Epithelial cell of prostate (primary cell): ENCODE measurements around the gene LRFN3.
A peak's percentile ranks its signal among the peaks of the same experiment; 100 is the strongest.
"Not testable (repeated sequence)": the region's sequence is repeated elsewhere in the genome, so short reads cannot be mapped to it uniquely, and the experiment has no call there.

Experiments used
- DNase-seq: peaks from one replicate; pipeline ENCODE4 v3.0.0-alpha.2; 2011; ENCODE audit warnings: low read depth, low spot score
- H3K27ac ChIP-seq: fragments of 450-650 bp; 2 replicates; pipeline ENCODE4 v1.5.1; 2017; ENCODE audit warnings: mild to moderate bottlenecking

The LRFN3 gene

DNA sequence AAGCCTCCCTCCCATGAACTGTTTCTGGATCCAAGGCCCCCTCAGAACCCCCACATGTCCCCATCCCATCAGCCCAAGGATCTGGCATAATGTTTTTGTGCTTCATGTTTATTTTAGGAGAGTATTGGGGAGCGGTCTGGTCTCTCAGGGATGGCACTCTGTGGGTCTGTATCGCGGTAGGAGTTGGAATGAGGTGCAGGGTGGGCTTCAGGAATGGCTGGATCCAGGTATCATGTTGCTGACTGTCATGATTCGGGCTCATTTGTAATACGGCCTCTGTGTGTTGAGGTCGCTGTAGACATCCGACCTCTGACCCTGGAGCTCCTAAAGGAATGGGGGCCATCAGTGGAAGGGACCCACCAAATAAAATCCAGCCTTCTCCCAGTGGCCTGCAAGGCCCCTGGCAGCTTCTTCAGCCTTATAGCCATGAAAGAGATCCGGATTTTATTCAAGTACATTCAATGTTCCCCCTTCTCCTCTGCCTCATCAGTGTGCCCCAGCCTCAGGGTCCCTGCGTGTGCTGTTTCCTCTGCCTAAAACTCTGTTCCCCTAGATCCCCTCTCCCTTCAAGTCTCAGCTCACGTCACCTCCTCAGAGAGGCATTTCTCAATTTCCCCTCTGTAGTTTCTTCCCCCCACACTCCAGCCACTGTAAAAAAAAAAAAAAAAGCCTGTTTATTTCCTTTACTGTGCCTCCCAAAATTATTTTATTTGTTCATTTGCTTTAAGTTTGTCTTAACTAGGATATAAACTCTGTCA lies 31.7 kb upstream of the LRFN3 start:
- H3K27ac ChIP-seq, result no peak overlapping the region
- DNase-seq, result no peak

DNA sequence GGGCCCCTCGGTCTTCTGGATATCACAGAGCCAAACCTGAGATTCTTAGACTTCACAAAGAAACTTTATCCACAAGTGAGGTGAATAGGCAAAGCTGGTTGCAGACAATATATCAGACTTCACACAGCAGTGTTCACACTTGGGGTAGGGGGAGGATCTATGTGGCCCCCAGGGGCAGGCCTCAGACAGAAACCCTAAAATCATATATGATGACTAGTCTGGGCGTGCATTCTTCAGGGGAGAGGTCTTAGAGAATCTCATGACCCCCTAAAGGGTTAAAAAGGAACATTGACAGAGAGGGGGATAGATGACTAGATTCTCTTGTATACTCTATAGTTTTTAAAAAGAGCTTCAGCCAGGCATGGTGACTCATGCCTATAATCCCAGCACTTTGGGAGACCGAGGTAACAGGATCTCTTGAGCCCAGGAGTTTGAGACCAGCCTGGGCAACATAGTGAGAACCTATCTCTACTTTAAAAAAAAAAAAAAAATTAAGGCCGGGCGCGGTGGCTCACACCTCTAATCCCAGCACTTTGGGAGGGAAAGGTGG lies 30.9 kb upstream of the LRFN3 start:
- DNase-seq, result no peak
- H3K27ac ChIP-seq, result no peak overlapping the region

DNA sequence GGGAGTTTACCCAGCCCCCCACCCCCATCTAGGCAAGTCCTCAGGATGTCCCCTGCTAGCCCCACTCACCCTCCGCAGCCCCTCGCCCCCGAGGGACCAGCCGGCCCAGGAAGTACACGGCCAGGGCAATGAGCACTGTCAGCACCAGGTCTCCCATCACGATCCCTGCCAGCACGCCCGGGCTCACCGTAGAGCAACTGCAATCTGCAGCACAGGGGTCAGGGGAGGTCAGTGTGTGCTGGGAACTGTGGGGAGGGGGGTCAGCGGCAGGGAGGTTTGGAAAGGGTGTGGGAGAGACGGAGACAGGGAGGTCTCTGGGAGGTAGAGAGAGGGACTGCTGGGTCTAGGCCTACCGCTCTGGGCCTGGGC lies 28.8 kb upstream of the LRFN3 start:
- no peak overlapping the region for H3K27ac ChIP-seq
- no peak for DNase-seq

DNA sequence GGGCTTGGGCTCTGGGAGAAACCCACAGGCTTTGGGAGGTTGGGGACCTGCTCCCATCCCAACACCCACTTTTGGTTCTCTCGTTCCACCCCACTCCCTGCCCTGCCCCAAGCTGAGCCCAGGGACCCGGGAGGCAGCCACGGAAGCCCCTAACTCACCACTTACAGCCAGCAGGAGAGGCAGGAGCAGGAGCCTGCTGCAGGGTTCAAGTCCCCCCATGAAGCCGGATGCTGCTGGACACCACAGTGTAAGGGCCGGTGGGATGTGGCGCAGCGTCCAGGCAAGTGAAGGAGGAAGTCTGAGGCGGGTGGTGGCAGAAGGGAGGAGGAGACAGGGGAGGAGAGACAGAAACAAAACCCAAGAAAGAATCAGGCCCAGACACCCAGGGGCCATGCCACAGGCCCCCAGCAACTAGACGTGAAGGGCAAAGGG lies 28.1 kb upstream of the LRFN3 start, which contains the start of gene TYROBP:
Gene TYROBP, minus strand, starts transcription at position 286 of the 432 bp plus-strand sequence. Its CDS starts 67 bp downstream, at position 219.
- H3K27ac ChIP-seq, result no peak within 1 kb of the TSS
- no peak for DNase-seq

DNA sequence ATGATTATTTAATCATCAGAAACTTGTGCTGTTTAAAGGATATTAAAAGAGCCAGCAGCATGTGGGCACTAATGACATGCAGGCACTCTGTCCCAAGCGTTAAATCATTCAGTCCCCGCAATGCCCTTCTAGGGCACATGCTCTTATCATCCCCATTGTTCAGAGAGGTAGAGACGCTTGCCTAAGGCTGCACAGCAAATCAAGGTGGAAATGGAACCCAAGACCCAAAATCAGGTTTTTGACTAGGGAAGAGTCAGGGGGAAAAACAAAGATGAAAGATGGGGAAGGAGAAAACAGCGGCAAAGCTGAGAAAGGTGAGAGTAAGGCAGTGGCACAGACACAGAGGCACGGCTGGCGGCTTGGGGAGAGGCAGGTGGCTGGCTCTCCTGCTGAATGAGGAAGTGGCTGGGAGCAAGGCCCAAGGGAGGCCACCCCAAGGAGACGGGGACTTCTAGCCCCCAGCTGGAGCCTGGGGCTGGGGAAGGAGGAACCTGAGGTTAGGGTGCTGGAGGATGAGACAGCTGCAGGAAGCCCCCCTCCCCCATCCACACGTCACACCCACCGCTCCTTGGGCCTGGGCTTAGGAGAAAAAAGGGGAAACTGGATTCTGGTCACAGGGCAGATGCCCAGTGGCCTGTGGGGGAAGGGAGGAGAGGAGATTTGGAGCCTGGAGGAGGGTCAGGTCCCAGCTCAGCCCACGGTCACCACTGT lies 27.0 kb upstream of the LRFN3 start:
- no peak for DNase-seq
- no peak overlapping the region for H3K27ac ChIP-seq

DNA sequence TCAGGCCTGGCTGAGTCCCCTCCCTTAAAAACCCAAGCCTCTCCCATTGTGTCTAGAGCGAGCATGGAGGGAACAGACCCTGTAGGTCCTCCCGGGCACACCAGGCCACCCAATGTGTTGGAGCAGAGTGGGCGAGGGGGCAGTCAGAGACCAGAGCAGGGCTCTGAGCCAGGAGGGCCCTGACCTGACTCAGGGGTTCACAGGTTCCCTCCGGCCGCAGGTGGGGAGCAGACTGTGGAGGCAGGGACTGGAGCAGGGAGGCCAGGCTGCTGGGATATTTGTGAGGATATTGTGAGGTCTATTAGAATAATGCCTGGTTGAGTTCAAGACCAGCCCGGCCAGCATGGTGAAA lies 26.5 kb upstream of the LRFN3 start:
- no peak overlapping the region for H3K27ac ChIP-seq
- no peak for DNase-seq

DNA sequence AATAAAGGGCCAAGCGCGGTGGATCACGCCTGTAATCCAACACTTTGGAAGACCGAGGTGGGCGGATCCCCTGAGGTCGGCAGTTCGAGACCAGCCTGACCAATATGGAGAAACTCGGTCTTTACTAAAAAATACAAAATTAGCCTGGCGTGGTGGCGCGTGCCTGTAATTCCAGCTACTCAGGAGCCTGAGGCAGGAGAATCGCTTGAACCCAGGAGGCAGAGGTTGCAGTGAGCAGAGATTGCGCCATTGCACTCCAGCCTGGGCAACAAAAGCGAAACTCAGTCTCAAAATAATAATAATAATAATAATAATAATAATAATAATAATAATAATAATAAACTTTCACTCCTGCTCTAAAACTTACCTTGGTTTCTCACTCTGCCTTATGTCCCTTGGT lies 25.8 kb upstream of the LRFN3 start:
- not testable (repeated sequence) for H3K27ac ChIP-seq

DNA sequence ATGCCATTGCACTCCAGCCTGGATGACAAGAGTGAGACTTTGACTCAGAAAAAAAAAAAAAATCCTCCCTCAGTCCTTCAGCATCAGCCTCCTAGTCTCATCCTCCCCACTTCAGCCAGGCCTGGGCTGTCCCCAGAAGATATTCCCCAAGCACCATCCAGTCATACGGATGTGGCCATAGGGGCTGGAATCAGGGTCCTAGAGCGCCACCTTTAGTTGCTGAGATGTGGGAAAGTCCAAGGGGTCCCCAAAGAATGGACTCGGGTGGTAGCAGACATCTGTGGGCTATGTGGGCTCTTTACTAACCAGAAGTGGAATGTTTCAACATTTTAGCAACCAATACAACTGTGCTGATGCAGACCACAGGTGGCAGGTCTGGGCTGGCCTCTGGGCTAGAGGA lies 25.0 kb upstream of the LRFN3 start:
- H3K27ac ChIP-seq, result no peak overlapping the region
- no peak for DNase-seq

More for the DNA sequence above, 25.8 kb upstream of the LRFN3 start:
- DNase-seq, result not testable (repeated sequence)

DNA sequence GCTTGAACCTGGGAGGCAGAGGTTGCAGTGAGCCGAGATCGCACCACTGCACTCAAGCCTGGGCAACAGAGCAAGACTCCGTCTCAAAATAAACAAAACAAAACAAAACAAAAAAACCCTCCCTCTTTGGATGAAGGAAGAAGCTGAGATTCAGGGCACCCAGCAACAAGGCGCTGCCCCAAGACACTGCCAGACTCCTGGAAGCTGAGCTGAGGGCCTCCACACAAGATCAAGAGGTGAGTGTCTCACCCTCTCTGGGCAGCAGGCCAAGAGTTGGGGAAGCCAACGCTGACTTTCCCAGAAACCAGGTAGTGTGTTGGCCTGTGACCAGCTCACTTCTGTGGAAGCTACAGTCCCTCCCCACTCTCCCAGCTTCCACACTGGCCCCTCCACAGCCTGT lies 24.4 kb upstream of the LRFN3 start:
- no peak overlapping the region for H3K27ac ChIP-seq
- peak; percentile 29 for DNase-seq

DNA sequence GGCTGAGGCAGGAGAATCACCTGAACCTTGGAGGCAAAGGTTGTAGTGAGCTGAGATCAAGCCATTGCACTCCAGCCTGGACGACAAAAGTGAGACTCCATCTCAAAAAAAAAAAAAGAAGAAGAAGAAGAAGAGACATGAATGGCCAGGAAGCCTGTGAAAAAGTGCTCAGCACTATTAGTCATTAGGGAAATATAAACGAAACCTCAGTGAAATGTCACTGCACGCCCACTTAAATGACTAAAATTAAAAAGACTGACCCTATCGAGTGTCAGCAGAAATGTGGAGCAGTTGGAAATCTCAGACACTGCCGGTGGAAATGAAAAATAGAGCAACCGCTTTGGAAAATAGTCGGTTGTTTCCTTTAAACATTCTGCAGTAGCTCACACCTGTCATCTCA lies 22.6 kb upstream of the LRFN3 start:
- DNase-seq, result no peak
- H3K27ac ChIP-seq, result no peak overlapping the region

DNA sequence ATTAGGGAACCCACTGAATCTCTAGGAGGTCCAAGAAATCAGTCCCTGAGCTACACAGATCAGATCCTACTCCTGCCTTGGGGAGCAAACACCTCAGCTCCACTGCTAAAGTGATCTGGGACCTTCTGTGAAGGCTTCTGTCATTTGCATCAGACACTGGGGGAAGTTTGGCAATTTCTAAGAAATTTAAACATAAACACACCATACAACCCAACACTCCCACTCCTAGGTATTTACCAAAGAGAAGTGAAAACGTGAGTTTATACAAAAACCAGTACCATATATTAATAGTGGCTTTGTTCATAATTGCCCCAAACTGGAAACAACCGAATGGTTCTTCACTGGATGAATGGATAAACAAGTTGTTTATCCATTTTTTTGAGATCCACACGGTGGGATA lies 20.7 kb upstream of the LRFN3 start:
- DNase-seq, result no peak

DNA sequence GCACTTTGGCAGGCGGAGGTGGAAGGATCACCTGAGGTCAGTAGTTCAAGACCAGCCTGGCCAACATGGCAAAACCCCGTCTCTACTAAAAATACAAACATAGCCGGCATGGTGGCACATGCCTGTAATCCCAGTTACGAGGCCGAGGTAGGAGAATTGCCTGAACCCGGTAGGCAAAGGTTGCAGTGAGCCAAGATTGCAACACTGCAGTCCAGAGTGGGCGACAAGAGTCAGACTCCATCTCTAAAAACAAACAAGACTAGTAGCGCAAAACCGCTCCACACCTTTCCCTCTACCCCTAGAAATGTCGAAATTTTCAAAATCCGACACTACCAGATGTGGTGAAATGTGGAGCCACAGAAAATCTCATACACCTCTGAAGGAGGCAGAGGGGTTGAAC lies 16.9 kb upstream of the LRFN3 start:
- DNase-seq, result no peak
- H3K27ac ChIP-seq, result no peak overlapping the region

More for the DNA sequence above, 20.7 kb upstream of the LRFN3 start:
- H3K27ac ChIP-seq, result no peak overlapping the region

DNA sequence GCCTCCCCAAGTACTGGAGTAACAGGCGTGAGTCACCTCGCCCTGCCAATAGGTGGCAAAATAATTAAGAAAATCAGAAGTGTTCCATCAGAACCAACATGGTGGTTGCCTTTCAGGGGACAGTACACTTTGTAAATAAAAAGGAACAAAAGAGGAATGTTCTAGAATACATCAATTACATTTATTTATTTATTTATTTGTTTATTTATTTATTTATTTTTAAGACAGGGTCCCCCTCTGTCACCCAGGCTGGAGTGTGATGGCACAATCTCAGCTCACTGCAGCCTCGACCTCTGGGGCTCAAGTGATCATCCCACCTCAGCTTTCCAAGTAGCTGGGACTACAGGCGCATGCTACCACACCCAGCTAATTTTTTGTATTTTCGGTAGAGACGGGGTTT lies 15.2 kb upstream of the LRFN3 start:
- no peak overlapping the region for H3K27ac ChIP-seq
- DNase-seq, result no peak

DNA sequence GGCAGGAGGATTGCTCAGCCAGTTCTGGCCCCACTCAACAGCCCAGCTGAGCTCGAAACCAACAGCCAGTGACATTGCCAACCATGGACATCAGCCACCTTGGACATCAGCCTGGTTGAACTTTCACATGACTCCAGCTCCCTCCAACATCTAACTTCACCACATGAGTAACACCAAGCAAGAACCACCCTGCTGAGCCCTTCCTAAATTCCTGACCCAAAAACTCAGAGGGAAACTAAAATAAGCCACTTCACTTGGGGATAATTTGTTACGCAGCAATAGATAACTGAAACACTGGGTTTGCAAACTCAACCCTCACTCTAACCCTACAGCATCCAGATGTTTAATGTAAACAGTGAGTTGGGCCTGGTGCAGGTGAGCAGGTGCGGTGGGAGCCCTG lies 10.7 kb upstream of the LRFN3 start:
- DNase-seq, result no peak
- no peak overlapping the region for H3K27ac ChIP-seq

DNA sequence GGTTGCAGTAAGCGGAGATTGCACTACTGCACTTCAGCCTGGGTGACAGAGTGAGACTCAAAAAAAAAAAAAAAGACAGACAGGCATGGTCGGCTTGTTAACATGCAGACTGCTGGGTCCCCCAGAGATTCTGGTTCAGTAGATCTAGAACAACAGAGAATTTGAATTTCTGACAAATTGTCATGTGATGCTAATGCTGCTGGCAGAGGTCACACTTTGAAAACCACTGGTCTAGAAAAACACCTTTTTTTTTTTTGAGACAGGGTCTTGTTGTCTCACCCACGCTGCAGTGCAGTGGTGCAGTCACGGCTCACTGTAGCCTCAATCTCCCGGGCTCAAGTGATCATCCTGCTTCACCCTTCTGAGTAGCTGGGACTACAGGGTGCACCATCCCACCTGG lies 7.7 kb upstream of the LRFN3 start:
- H3K27ac ChIP-seq, result no peak overlapping the region
- DNase-seq, result no peak

DNA sequence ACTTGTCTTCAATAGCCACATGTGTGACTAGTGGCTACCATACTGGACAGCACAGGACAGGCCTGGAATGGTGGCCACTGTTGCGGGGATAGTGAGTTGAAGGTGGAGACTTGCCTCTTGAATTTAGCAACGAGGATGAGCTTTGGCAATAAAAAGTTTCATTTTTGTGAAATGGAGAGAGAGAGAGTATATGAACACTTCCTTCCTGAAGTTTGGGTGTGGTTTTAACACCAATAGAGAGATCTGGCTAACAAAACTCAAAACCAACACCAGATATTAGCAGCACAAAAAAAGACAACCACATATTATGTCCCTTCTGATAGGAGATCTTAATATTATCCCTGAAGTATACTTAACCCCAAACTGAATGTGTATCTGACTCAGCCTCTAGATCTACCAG lies 6.3 kb upstream of the LRFN3 start:
- H3K27ac ChIP-seq, result no peak overlapping the region
- no peak for DNase-seq

DNA sequence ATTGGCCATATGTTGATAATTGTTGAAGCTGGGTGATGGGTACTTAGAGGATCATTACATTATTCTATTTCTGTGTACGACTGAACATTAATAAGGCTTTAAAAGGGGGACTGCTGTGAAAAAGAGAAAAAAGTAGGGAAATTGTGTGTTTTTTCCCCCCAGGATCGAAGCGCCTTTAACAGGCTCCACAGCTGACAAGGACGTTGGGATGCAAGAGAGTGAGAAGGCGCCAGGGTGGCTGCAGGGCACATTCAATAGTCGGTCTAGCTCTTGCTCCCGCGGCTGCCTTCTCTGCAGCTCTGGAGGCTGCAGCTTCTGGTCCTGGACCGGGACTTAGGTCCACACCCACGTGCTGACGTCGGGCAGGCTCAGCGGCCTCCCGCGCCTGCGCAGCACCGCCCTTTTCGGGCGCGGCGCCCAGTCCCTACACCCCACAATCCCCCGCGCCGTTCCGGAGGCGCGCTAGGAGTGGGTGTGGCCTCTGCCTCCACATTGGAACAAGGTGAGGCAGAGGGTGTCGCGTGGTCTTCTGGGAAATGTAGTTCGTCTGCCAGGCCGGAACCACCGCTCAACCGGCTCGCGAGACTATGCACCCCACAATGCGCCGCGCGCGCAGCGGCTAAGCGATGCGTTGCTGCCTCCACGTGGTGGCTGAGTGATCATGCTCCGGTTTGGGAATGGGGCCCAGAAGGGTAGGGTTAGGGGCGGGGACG lies 4.9 kb upstream of the LRFN3 start:
- DNase-seq, result peak; percentile 97
- H3K27ac ChIP-seq, result no peak overlapping the region

DNA sequence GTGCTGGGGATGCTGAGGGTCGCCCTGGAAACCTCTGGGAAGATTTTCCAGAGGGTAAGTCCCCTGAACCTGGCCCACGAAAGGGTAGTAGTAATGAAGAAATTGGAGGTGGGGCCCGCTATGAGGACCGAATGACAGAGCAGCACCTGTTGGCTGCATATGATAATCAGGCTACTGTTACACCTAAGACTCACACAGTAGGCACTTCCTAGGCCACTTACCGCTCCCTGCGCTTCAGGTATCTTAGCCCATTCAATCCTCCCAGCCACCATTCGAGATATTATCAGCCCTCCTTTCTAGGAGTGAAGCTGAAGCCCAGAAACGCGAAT lies 4.3 kb upstream of the LRFN3 start:
- no peak overlapping the region for H3K27ac ChIP-seq
- no peak for DNase-seq

DNA sequence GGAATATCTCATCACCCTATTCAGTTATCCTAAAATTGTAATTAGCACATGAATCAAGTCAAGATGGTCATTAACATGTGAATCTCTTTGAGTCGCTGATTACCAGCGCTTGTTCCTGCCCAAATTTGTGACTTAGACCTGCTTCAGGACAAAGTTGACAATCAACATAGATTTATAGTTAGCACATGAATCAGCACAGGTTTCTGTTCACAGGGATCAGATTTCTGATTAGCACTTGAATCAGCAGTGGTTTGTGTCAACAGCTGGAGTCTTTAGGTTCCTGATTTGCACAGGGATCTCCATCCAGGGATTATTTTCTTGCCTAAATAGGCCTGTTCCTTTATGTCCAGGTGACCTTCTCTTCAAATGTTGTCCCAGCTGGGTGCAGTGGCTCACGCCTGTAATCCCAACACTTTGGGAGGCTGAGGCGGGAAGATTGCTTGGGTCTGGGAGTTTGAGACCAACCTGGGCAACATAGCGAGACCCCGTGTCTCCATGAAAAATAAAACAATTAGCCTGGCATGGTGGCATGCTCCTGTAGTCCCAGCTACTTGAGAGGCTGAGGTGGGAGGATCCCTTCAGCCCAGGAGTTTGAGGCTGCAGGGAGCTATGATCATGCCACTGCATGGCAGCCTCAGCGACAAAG lies 3.8 kb upstream of the LRFN3 start:
- no peak for DNase-seq
- no peak overlapping the region for H3K27ac ChIP-seq

DNA sequence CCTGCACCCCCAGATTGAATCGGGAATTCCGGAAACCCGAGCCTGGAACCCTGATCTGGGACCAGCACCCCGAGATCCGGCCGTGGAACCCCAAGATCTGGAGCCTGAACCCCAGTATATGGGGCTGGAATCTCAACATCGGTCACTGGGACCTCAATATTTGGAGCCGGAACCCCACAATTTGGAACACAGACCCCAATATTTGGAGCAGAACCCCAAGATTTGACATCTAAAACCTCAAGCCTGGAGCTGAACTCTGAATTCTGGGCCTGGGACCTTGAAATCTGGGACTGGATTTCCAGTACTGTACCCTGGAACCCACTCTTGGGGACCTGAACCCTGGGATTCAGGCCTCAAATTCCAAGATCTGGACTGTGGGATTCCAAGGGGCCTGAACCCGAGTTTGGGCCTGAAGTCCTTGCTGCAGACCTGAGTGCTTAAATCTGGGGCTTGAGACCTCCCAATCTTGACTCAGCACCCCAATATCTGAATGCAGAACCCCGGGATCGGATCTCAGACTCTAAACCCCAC lies 629 bp downstream of the LRFN3 start:
- H3K27ac ChIP-seq, result no peak overlapping the region
- DNase-seq, result no peak
